Hepatic stellate cell (primary cell): Measurements from ENCODE around the gene LVRN.

Experiments
- DNase-seq: peaks from one replicate; pipeline ENCODE4 v3.0.0; 2011; ENCODE audit warnings: low spot score

The LVRN gene

DNA sequence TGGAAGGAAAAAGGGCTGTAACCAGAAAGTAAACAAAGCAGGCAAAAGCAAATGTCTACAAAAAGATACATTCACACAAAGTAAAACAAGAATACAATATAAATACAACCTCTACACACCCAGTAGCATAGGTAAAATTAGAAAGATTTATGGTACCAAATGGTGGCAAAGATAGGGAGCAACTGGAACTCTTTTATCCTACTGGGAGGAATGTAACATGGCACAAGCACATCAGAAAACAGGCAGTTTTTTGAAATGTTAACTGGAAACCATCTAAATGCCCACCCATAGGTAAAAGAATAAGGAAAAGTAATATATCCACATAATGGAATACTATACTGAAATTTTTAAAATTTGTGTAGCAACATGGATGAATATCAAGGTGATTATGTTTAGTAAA lies 61.3 kb downstream of the LVRN start:
- DNase-seq: no peak

DNA sequence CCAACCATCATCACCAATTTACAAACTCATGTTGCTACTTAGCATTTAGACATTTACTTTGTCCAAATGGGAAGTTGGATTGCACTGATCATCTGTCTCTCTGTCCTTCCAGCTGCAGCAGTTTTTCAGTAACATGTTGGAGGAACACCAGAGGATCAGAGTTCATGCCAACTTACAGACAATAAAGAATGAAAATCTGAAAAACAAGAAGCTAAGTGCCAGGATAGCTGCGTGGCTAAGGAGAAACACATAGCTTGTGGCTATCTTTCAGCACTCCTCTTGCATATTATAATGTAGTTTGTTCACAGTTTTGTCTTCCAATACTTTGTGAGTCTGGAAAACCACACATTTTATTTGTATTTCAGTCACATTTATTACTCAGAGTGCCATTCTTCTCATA lies 63.6 kb downstream of the LVRN start:
- no peak for DNase-seq

DNA sequence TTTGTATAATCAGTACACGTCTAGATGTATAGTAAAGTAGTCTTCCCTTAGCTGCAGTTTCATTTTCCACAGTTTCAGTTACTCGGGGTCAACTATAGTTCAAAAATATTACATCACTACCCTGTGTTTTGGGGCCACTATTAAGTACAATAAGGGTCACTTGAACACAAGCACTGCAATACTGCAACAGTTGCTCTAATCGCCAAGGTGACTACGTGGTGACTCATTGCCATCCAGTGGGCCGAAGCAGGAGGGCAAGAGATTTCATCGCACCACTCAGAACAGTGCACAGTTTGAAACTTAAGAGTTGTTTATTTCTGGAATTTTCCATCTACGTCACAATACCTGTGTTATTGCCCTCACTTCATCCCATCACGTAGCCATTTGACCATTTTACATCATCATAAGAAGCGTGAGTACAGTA lies 69.8 kb downstream of the LVRN start, which contains the start of gene ARL14EPL:
Gene ARL14EPL (plus strand): TSS at position 379 of the 424 bp plus-strand sequence. CDS start 18,994 bp downstream, outside the sequence.
- DNase-seq: peak; percentile 19

DNA sequence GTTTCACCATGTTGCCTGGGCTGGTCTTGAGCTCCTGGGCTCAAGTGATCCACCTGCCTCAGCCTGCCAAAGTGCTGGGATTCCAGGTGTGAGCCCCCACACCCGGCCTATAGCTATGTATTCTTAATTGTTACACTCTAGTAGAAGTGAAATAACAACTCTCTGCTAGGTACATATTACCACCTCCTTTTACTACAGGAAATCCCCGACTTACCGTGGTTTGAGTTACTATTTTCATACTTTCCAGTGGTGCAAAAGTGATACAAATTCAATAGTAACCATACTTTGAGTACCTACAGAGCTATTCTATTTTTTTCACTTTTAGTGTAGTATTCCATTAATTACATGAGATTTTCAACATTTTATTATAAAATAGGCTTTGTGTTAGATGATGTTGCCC lies 70.7 kb downstream of the LVRN start:
- DNase-seq: no peak

DNA sequence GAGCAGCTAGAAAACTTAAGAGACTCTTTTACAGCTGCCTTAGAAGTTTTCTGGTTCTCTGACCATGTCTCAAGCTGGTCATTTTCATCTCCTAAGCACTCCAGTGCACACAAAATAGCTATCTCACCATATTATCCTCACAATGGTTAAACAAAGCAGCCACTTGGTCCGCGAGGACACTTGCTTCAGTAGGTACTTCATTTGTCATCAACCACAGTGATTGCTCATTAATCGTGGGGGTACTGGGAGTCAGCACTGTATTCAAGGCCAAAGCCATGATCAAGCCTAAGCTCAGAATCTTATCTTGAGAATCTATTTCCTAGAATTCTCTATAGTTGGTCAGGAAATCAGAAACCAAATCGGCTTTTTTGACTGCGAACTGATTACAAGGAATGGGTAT lies 72.8 kb downstream of the LVRN start:
- DNase-seq: no peak

DNA sequence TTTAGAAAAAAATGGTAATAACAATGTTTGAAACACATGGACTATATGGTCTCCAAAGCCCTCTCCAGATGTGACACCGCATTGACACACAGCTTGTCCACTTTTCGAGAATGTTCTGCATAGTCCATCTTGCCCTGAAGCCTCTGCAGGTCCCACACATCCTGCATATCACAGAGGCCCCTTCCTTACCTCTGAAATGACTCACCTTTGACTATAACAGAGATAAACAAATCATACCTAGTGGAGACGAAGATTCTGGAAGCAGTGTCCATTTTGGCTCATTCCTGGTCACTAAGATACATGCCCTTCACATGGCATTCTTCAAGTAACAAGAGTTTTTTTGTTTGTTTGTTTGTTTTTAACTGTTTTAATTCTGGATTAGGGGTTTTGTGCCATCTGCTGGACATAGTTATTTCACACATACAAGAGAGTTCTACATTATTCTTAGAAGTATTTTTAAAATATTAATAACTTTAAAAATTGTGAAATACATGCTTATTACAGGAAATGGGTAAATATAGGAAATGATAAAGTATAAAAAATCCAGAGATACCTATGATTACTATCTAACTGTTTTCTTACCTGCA lies 75.1 kb downstream of the LVRN start:
- no peak for DNase-seq

DNA sequence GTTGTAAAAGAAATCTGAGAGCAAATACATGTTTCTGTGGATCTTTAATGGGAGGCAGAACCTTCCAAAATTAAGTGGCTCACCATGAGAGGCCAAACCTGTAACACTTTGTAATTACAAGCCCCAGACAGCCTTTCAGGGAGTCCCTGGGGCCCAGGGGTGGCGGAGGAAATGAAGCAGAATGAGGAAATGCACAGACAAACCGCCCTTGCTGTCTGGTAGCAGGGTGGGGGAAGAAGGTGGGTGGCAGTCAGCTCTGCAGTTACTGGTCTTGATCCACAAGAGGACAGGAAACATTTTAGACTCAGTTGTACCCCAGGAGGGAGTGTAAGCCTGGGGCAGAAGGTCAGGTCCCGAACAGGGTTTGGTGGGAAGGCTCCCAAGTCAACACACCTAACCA lies 76.5 kb downstream of the LVRN start:
- DNase-seq: no peak

DNA sequence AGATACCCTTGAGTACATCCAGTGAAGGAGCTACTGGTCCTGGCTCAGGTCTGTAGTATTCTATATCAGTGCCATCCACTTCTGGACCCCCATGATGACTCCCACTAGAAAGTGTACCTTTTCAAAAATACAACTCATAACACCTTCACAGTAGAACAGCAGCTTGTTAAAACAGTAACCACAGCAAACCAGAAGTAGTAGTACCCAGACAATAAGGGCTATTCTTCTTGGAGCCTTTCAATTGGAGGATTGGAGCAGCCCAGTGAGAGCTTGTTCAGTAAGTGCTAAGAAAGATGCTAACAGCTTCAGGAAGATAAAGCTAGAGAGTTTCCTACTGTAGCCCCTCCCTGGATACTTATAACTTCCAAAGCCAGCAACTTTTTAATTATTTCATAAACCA lies 80.1 kb downstream of the LVRN start:
- DNase-seq: no peak

DNA sequence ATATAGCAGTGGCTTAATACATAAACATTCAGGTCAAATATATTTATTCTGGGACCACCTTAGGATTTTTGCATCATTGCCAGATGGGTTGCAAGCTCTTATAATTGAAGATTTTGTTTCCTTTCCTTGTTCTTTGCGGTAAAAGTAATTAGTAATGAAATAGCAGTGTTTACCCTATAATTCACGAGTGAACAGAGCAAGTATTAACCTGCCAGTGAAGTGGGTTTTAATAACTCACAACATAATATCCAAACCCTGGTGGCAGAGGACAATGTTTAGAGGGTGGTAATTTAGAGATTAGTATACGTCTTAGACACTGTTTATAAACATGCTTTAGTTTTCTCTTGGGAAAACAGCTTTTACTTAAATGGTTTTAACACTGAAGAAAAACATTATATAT lies 81.8 kb downstream of the LVRN start:
- DNase-seq: no peak

DNA sequence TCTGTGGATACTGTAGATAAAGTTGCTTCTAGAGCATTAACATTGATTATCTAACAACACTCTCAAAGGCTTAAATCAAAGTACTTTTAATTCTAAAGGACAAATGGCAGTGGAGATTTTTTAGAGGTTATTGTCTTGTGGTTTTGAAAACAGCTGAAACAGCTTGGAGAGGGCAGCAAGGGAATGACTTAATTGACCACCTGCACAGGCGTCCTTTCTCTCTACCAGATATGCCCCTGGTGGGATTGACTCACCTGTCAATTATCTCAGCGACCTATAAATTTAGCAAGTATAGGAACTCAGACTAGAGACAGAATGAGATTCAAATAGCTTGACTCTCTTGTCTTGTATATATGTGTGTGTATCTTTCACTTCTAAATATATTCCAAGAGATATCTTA lies 83.5 kb downstream of the LVRN start:
- no peak for DNase-seq

DNA sequence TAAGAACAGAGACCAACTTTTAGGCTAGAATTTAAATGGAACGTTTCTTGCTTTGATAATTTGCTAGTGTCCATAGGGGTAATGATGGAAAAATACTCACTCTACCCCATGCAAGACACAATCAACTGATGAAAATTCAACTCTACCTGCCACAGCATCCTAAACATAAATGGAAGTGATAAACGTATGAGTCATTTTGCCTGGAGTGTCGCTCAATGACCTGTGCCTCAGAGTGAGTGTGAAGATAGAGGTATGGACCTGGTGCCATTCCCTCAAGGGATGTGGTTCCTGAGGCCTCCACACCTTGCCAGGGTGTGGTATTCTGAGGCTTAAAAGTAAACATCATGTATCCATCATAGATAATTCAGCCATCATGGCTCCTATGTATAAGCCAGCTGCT lies 84.0 kb downstream of the LVRN start:
- DNase-seq: no peak

DNA sequence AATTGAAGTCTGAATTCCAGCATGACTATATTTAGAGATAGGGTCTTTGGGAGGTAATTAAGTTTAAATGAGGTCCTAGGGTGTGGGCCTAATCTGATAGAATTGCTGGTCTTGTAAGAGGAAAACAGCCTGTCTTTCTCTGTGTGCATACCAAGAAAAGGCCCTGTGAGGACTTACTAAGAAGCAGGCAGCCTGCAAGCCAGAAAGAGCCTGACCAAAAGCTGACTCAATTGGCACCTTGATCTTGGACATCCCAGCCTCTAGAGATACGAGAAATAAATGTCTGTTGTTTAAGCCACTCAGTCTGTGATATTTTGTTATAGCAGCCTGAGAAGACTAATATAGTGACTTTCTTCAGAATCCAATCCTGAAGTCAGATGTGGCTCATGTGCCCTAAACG lies 84.5 kb downstream of the LVRN start:
- DNase-seq: no peak

DNA sequence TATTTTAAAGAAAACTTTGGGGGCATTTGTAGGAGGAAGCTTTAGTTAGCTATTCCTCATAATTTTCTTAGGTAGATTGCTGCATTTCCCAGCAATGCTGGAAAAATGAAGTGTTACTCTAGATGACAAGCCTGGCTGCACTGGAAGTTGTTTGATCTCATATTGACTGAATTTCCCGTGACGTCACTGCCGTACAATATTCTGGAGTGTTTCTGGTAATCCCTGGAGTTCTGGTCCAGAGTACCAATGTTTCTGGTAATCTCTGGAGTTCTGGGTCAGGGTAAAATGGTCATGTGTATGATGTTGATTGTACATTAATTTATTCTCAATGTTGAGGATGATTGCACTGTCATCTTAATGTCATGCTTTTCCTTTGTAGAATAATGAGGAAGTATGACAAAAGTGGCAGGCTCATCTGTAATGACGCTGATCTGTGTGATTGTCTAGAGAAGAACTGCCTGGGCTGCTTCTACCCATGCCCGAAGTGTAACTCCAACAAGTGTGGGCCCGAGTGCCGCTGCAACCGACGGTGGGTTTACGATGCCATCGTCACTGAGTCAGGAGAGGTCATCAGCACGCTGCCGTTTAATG lies 96.2 kb downstream of the LVRN start:
- no peak for DNase-seq

DNA sequence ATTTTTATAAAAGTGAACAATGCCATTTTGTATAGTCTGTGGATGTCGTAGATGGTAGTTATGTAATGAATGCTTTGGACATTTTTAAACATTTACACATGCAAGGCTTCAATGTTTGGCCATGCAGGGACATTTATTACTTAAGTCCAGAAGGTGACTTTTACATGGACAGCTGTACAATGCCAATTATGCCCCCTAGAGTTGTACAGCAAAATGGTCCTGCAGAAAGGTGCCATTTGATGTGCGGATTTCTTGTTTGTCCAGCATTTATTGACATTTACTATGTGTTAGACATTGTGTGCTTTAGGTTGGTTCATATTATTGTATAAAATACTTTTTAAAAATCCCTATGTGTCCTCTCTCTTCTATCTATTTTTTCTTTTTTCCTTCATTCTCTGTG lies 100.1 kb downstream of the LVRN start:
- no peak for DNase-seq

DNA sequence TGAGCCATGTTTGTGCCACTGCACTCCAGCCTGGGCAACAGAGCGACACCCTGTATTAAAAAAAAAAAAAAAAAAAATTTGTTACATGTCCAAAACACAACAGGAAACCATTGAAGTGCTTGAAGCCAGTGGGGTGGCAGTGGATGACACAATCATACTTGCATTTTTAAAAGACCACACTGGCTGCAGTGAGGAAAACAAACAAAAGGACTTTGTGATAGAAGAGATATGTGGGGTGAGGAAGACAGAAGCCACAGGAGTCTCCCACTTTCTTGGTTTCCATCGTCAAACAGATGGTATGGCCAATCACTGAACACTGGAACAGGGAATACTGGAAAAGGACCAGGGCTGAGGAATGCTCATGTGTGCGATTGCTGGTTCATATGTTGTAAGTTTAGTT lies 101.7 kb downstream of the LVRN start:
- DNase-seq: no peak

DNA sequence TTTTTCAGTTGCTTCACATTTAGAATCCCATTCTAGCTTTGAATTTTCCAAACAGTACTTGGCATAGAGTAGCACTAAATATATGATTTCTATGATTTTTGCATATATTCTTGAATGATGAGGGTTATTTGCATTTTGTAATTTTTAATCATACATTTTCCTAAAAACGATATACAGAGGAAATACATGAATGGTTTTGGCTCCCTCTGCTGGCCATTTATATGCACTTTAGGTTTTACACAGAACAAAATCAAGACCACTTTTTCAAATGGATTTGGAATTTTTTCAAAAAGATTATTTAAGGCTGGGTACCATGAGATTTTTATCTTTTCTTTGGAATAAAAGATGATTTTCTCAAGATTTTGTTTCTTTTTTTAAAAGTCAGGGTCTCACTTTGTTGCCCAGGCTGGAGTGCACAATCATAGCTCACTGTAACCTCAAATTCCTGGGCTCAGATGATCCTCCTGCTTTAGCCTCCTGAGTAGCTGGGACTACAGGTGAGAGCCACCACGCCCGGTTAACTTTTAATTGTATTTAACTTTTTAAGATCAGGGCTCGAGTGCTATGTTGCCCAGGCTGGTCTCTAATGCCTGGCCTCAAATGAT lies 105.9 kb downstream of the LVRN start:
- DNase-seq: peak; percentile 24

DNA sequence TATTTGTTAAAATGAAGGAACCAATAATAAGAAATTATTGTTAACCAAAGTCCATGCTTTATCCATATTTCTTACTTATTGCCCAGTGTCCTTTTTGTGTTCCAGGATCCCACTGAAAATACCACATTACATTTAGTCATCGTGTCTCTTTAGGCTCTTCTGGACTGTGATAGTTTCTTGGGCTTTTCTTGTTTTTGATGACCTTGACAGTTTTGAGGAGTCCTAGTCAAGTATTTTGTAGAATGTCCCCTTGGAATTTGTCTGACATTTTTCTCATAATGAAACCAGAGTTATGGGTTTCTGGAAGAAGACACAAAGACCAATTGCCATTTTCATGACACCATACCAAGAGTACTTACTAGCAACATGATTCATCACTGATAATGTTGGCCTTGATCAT lies 108.9 kb downstream of the LVRN start:
- no peak for DNase-seq

DNA sequence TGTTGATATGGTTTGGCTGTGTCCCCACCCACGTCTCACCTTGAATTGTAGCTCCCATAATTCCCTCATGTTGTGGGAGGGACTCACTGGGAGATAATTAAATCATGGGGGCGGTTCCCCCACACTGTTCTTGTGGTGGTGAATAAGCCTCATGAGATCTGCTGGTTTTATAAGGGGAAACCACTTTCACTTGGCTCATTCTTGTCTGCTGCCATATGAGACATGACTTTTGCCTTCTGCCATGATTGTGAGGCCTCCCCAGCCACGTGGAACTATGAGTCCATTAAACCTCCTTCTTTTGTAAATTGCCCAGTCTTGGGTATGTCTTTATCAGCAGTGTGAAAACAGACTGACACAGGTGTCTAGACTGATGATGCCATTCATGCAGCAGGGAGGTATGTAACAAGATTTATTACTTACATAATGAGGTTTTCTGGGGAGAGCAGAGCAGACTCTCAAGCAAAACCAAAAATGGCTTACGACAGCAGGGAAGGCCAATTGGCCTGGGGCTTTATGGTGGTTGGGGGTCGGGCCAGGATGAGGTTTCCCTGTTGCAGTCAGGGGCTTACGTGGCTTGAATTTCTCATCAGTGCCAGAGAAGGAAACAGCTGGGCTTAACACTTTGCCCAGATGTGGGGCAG lies 113.0 kb downstream of the LVRN start:
- no peak for DNase-seq

DNA sequence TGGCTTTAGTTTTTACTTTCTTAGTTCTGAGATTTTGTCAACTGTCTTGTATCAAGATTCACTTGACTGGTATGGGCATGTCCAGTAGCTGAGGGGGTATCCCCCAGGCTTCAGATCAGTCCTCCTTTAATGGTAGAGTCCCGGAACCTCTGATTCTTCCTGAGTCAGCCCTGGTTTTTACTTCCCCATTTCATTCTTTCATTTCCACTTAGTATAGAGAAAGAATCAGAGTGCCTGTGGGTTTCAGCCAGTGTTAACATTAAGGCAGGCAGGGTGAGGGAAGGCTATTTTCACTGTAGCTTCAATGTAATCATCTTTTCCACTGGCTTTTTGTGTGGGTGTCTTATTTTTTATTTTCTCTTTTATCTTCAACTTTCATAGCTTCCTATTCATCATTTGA lies 114.2 kb downstream of the LVRN start:
- DNase-seq: no peak
